Measurements from ENCODE around the gene GIT1. TPM values are rescaled to one million over a fixed set of nuclear protein-coding genes. Genes with fewer than 3 reads are reported as not detected.

Gene GIT1
- total RNA-seq, 3 donors from 2014 or later (not counting 1 experiment from before 2014, with no cell fraction given): 39.4 to 61.4 (median 54.6) TPM

DNA sequence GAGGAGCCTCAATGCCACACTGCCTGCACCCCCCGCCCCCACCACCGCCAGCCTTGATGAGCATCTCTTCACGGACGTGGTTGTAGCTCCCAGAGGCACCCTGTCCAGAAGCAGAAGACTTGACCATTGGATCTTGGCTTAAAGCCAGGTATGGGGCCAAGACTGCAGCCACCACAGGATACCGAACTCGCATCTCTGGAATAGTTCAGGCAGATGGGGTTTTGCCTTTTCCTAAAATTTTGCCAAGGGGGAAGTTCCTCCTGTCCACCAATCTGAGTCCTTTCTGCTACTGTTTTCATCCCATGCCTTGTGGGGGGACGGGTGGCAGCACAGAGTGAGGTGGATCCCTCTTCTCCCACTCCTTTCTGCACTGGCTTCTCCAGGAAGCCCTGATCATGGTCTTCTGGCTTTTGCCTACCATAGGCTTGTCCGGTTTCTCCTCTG lies 32.3 kb upstream of the GIT1 start:
- intact Hi-C loops (cut with micrococcal nuclease): no loop called here
- H3K4me3 ChIP-seq (ENCODE audit: low read length): no peak overlapping the region

GRCh38 chr17:29620779-29621500 lies 31.5 kb upstream of the GIT1 start:
- intact Hi-C loops (cut with micrococcal nuclease): no loop called here
- peaks cover 44% of the 10 kb centered on the region for H3K4me1 ChIP-seq (ENCODE audit: control insufficient read depth, insufficient read depth, low read length)

More for the DNA sequence above, 32.3 kb upstream of the GIT1 start:
- Histone ChIP-seq H3K4me1 (ENCODE audit: control insufficient read depth, insufficient read depth, low read length) (peaks cover 36% of the 10 kb centered on the region), H3K9me3 (ENCODE audit: control insufficient read depth, insufficient read depth, low read length) (no peaks in the 10 kb centered on the region), H3K27me3 (ENCODE audit: control insufficient read depth, insufficient read depth, low read length) (no peaks in the 10 kb centered on the region), H3K27ac (ENCODE audit: low read length) (no peak overlapping the region), H3K36me3 (ENCODE audit: control insufficient read depth, insufficient read depth, low read length) (peaks cover 6% of the 10 kb centered on the region)
- Mint-ChIP-seq H3K4me3 (peak overlapping the region; percentile 90), H3K36me3 (peaks cover 7% of the 10 kb centered on the region), H3K27me3 (ENCODE audit: low read depth in 2 of 2) (no peaks in the 10 kb centered on the region), H3K27ac (no peak overlapping the region), H3K9me3 (no peaks in the 10 kb centered on the region), H3K4me1 (peaks cover 15 to 41% of the 10 kb centered on the region in 2 donors)
- TF ChIP-seq, protein P1, sequence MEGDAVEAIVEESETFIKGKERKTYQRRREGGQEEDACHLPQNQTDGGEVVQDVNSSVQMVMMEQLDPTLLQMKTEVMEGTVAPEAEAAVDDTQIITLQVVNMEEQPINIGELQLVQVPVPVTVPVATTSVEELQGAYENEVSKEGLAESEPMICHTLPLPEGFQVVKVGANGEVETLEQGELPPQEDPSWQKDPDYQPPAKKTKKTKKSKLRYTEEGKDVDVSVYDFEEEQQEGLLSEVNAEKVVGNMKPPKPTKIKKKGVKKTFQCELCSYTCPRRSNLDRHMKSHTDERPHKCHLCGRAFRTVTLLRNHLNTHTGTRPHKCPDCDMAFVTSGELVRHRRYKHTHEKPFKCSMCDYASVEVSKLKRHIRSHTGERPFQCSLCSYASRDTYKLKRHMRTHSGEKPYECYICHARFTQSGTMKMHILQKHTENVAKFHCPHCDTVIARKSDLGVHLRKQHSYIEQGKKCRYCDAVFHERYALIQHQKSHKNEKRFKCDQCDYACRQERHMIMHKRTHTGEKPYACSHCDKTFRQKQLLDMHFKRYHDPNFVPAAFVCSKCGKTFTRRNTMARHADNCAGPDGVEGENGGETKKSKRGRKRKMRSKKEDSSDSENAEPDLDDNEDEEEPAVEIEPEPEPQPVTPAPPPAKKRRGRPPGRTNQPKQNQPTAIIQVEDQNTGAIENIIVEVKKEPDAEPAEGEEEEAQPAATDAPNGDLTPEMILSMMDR (IDR thresholded peaks at IDR 0.05): no peak
- WGBS (ENCODE audit: insufficient coverage): 85% methylated on average over 8 of the region's 8 CpGs
- DNase-seq: no peak
- ATAC-seq: no peak

DNA sequence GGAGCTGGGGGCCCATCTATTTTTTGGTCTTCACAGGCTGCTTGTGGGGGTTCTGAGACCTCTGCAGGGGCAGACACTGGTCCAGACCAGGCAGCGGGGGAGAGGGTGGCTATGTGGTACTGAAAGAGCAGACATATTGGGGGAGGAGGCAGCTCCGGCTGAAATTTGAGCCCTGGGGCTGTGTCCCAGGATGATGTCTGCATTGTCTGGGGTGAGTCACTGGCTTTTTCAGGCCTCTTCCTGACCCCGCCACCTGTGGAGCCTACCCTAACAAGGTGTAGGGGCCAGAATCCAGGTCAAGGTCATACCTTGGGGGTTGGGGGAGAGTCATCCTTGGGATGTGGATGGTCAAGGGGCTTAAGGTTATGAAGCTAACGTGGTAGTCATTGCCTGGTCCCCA lies 30.8 kb upstream of the GIT1 start:
- H3K27ac Mint-ChIP-seq: no peak overlapping the region
- intact Hi-C loops (cut with micrococcal nuclease): no loop called here
- no peaks in the 10 kb centered on the region for H3K36me3 Mint-ChIP-seq
- ATAC-seq (no peak), DNase-seq (no peak)
- H3K27me3 Mint-ChIP-seq (ENCODE audit: low read depth in 2 of 2): no peaks in the 10 kb centered on the region
- H3K4me1 Mint-ChIP-seq: peaks cover 9 to 49% of the 10 kb centered on the region in 2 donors
- Histone ChIP-seq H3K36me3 (ENCODE audit: control insufficient read depth, insufficient read depth, low read length) (no peaks in the 10 kb centered on the region), H3K27ac (ENCODE audit: low read length) (no peak overlapping the region), H3K27me3 (ENCODE audit: control insufficient read depth, insufficient read depth, low read length) (no peaks in the 10 kb centered on the region), H3K4me1 (ENCODE audit: control insufficient read depth, insufficient read depth, low read length) (peaks cover 50% of the 10 kb centered on the region), H3K9me3 (ENCODE audit: control insufficient read depth, insufficient read depth, low read length) (no peaks in the 10 kb centered on the region), H3K4me3 (ENCODE audit: low read length) (no peak overlapping the region)
- TF ChIP-seq, protein P1 (IDR thresholded peaks at IDR 0.05): no peak
- H3K4me3 Mint-ChIP-seq: no peak overlapping the region
- WGBS (ENCODE audit: insufficient coverage): 96% methylated on average over 3 of the region's 4 CpGs
- no peaks in the 10 kb centered on the region for H3K9me3 Mint-ChIP-seq

More at GRCh38 chr17:29620779-29621500, 31.5 kb upstream of the GIT1 start:
- H3K27ac Mint-ChIP-seq: no peak overlapping the region
- DNase-seq: no peak
- no peaks in the 10 kb centered on the region for H3K27me3 Mint-ChIP-seq (ENCODE audit: low read depth in 2 of 2)
- WGBS (ENCODE audit: insufficient coverage): 93% methylated on average over 12 of the region's 12 CpGs
- peaks cover 13 to 47% of the 10 kb centered on the region in 2 donors for H3K4me1 Mint-ChIP-seq
- Histone ChIP-seq H3K27ac (ENCODE audit: low read length) (no peak overlapping the region), H3K4me3 (ENCODE audit: low read length) (no peak overlapping the region), H3K9me3 (ENCODE audit: control insufficient read depth, insufficient read depth, low read length) (no peaks in the 10 kb centered on the region), H3K27me3 (ENCODE audit: control insufficient read depth, insufficient read depth, low read length) (no peaks in the 10 kb centered on the region), H3K36me3 (ENCODE audit: control insufficient read depth, insufficient read depth, low read length) (peaks cover 2% of the 10 kb centered on the region)
- H3K4me3 Mint-ChIP-seq: no peak overlapping the region
- no peak for ATAC-seq
- no peaks in the 10 kb centered on the region for H3K9me3 Mint-ChIP-seq
- TF ChIP-seq, protein P1 (IDR thresholded peaks at IDR 0.05): no peak
- H3K36me3 Mint-ChIP-seq: peaks cover 5% of the 10 kb centered on the region
